CD14-positive monocyte (primary cell): ENCODE measurements around the gene UBAC1. TPM values are rescaled to one million over a fixed set of nuclear protein-coding genes. Genes with fewer than 3 reads are reported as not detected.

ENCODE experiments used
- DNase-seq, 3 donors: peaks; one replicate each; pipeline ENCODE4 v3.0.0-alpha.2; 2011 to 2022
- H2AFZ ChIP-seq: 2 replicates; pipeline ENCODE4 v1.6.0; 2012; ENCODE audit warnings: mild to moderate bottlenecking, low read depth, low read length, inconsistent platforms; ENCODE audit not compliant: insufficient read depth, poor library complexity, severe bottlenecking
- H3K27ac ChIP-seq, 2 donors: 1 replicate in 1 of 2; 2 replicates in 1 of 2; pipeline ENCODE4 v1.5.1; 2012 to 2013; ENCODE audit warnings: low read length in 2 of 2, control low read depth in 1 of 2, inconsistent platforms in 1 of 2, low read depth in 1 of 2, mild to moderate bottlenecking in 1 of 2
- H3K27me3 ChIP-seq, 2 donors: one replicate each; pipeline versions ENCODE4 v1.6.0 to v1.6.1; 2011 to 2013; ENCODE audit warnings: low read length in 2 of 2; ENCODE audit not compliant: control insufficient read depth in 2 of 2, insufficient read depth in 2 of 2
- H3K36me3 ChIP-seq, 2 donors: replicated peaks in 1 of 2; 1 replicate in 1 of 2; 2 replicates in 1 of 2; pipeline versions ENCODE4 v1.5.1 to v1.6.1; 2012 to 2013; ENCODE audit warnings: low read length in 2 of 2, control low read depth in 1 of 2, inconsistent platforms in 1 of 2, mild to moderate bottlenecking in 1 of 2; ENCODE audit not compliant: insufficient read depth in 2 of 2, control insufficient read depth in 1 of 2
- H3K4me1 ChIP-seq, 2 donors: 1 replicate in 1 of 2; 2 replicates in 1 of 2; pipeline versions ENCODE4 v1.5.1 to v1.6.1; 2012 to 2013; ENCODE audit warnings: low read length in 2 of 2, control low read depth in 1 of 2, inconsistent platforms in 1 of 2, mild to moderate bottlenecking in 1 of 2, moderate library complexity in 1 of 2; ENCODE audit not compliant: insufficient read depth in 2 of 2, control insufficient read depth in 1 of 2
- H3K4me2 ChIP-seq: replicated peaks from 2 replicates; pipeline ENCODE3; 2012; ENCODE audit warnings: low read length, moderate library complexity, mild to moderate bottlenecking; ENCODE audit not compliant: poor library complexity, severe bottlenecking; ENCODE audit errors: extremely low read depth
- H3K4me3 ChIP-seq, 3 experiments: fragments of 200-600 bp in 1 of 3; sonication (generic) in 1 of 3; replicated peaks in 1 of 3; 1 replicate in 2 of 3; 2 replicates in 1 of 3; pipeline ENCODE4 v1.5.1; 2011 to 2013; ENCODE audit warnings: low read length in 3 of 3, mild to moderate bottlenecking in 3 of 3, control low read depth in 2 of 3, low read depth in 2 of 3, inconsistent platforms in 1 of 3, moderate library complexity in 1 of 3
- H3K79me2 ChIP-seq: 2 replicates; pipeline ENCODE4 v1.6.0; 2012; ENCODE audit warnings: mild to moderate bottlenecking, control low read depth, inconsistent platforms, low read length, moderate library complexity; ENCODE audit not compliant: insufficient read depth
- H3K9ac ChIP-seq: 2 replicates; pipeline ENCODE4 v1.6.0; 2017; ENCODE audit warnings: low read length, mild to moderate bottlenecking; ENCODE audit not compliant: insufficient read depth, poor library complexity, severe bottlenecking
- H3K9me3 ChIP-seq, 2 donors: replicated peaks in 1 of 2; 1 replicate in 1 of 2; 2 replicates in 1 of 2; pipeline versions ENCODE4 v1.5.1 to v1.6.1; 2012 to 2013; ENCODE audit warnings: low read length in 2 of 2, control low read depth in 1 of 2; ENCODE audit not compliant: control insufficient read depth in 1 of 2, insufficient read depth in 1 of 2
- H4K20me1 ChIP-seq: 2 replicates; pipeline ENCODE4 v1.6.0; 2012; ENCODE audit warnings: mild to moderate bottlenecking, low read length, control low read depth, moderate library complexity; ENCODE audit not compliant: insufficient read depth
- H3K27ac Mint-ChIP-seq, 7 donors: one replicate each; pipeline ENCODE4 v1.8.0; 2020; ENCODE audit warnings: mild to moderate bottlenecking in 7 of 7, mixed read lengths in 7 of 7, moderate library complexity in 6 of 7, inconsistent platforms in 2 of 7
- H3K27me3 Mint-ChIP-seq, 3 donors: one replicate each; pipeline ENCODE4 v1.8.0; 2021 to 2022; ENCODE audit warnings: low read depth in 3 of 3, mild to moderate bottlenecking in 3 of 3, mixed read lengths in 3 of 3, moderate library complexity in 3 of 3, inconsistent platforms in 1 of 3
- H3K36me3 Mint-ChIP-seq, 2 donors: one replicate each; pipeline ENCODE4 v1.8.0; 2020; ENCODE audit warnings: mixed read lengths in 2 of 2, inconsistent platforms in 1 of 2, mild to moderate bottlenecking in 1 of 2
- H3K4me1 Mint-ChIP-seq: one replicate; pipeline ENCODE4 v1.8.0; 2020; ENCODE audit warnings: mild to moderate bottlenecking, mixed read lengths
- H3K4me3 Mint-ChIP-seq, 2 donors: one replicate each; pipeline ENCODE4 v1.8.0; 2020; ENCODE audit warnings: mild to moderate bottlenecking in 2 of 2, mixed read lengths in 2 of 2, moderate library complexity in 1 of 2
- H3K9me3 Mint-ChIP-seq, 7 donors: one replicate each; pipeline ENCODE4 v1.8.0; 2020 to 2022; ENCODE audit warnings: mixed read lengths in 7 of 7, mild to moderate bottlenecking in 6 of 7, moderate library complexity in 6 of 7, inconsistent platforms in 2 of 7
- WGBS: methylation state at CpG from one replicate; pipeline ENCODE4 v1.1.5; 2013; ENCODE audit warnings: missing lambda C conversion rate; ENCODE audit not compliant: insufficient coverage; 5-methylcytosine and 5-hydroxymethylcytosine counted together
- intact Hi-C, 2 donors: fragments of 100-400 bp; cut with micrococcal nuclease; formaldehyde crosslinking; loops; one replicate each; pipeline versions ENCODE4 v1.15.0 to v1.15.1; 2023
- polyA plus RNA-seq, 3 donors: library from polyadenylated mRNA; depleted of rRNA in 1 of 3; unstranded in 2 of 3; stranded (reverse) in 1 of 3; fragments of 300-500 nt in 2 of 3; fragments of >200 nt in 1 of 3; fragmentation: Illumina TruSeq in 2 of 3; gene quantifications; 1 replicate in 2 of 3; 2 replicates in 1 of 3; pipeline ENCODE4 v1.2.3, GENCODE V29; 2012 to 2021
- TF ChIP-seq, protein P1 (sequence below): fragments of 200-600 bp; IDR thresholded peaks from one replicate; pipeline ENCODE4 v1.8.0; 2022; ENCODE audit warnings: antibody characterized with exemption, mild to moderate bottlenecking

Gene UBAC1
- polyA plus RNA-seq, 3 donors = 35.8 to 63.1 (median 52.5) TPM

DNA sequence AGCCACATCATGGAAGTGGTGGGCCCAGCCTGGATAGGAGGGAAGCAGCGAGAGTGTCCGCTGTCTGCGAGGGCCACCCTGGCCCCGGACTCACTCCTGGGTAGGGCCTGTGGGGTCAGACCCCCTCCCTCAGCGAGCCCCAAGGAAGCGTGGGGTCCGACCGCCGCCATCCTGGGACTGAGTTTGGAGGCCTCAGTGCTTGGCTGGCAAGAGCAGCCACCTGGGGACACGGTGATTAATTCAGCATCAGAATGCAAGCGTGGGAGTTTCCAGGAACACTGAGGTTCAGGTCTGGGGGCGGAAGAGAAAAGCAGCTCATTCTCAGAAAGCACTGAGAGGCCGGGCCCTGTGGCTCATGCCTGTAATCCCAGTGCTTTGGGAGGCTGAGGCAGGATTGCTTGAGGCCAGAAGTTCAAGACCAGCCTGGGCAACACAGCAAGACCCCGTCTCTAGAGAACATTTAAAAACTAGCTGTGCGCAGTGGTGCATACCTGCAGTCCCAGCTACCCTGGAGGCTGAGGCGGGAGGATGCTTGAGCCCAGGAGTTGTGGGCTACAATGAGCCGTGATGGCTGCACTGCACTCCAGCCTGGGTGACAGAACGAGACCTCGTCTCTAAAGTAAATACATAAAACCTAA lies 35.6 kb downstream of the UBAC1 start:
- H3K4me3 Mint-ChIP-seq = no peak overlapping the region
- no peaks in the 10 kb centered on the region for H3K9me3 ChIP-seq
- peaks cover 12 to 47% of the 10 kb centered on the region in 2 donors for H3K36me3 Mint-ChIP-seq
- H3K27ac Mint-ChIP-seq = peak overlapping the region in 6 of 7 donors; percentile 61 to 86 (median 80)
- H3K9me3 Mint-ChIP-seq = peaks cover 0 to 3% (median 0%) of the 10 kb centered on the region in 7 donors
- H3K9ac ChIP-seq = no peak overlapping the region
- H3K4me2 ChIP-seq = no peak overlapping the region
- DNase-seq = no peak
- H3K4me1 ChIP-seq = peaks cover 15 to 18% of the 10 kb centered on the region in 2 donors
- intact Hi-C loops = loop anchor here in 1 of 2 donors (2.0 kb wide), 1 partner anchor 17 kb away; no protein-coding TSS in a partner anchor
- peaks cover 16% of the 10 kb centered on the region for H3K4me1 Mint-ChIP-seq
- H3K27ac ChIP-seq = peak overlapping the region in 1 of 2 donors; percentile 53
- H3K36me3 ChIP-seq = peaks cover 6 to 21% of the 10 kb centered on the region in 2 donors
- H3K79me2 ChIP-seq = no peaks in the 10 kb centered on the region
- no peaks in the 10 kb centered on the region for H3K27me3 ChIP-seq
- TF ChIP-seq, protein P1, sequence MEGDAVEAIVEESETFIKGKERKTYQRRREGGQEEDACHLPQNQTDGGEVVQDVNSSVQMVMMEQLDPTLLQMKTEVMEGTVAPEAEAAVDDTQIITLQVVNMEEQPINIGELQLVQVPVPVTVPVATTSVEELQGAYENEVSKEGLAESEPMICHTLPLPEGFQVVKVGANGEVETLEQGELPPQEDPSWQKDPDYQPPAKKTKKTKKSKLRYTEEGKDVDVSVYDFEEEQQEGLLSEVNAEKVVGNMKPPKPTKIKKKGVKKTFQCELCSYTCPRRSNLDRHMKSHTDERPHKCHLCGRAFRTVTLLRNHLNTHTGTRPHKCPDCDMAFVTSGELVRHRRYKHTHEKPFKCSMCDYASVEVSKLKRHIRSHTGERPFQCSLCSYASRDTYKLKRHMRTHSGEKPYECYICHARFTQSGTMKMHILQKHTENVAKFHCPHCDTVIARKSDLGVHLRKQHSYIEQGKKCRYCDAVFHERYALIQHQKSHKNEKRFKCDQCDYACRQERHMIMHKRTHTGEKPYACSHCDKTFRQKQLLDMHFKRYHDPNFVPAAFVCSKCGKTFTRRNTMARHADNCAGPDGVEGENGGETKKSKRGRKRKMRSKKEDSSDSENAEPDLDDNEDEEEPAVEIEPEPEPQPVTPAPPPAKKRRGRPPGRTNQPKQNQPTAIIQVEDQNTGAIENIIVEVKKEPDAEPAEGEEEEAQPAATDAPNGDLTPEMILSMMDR = no peak
- no peaks in the 10 kb centered on the region for H3K27me3 Mint-ChIP-seq
- H3K4me3 ChIP-seq = no peak overlapping the region
- no peak overlapping the region for H2AFZ ChIP-seq
- peaks cover 45% of the 10 kb centered on the region for H4K20me1 ChIP-seq
- 99% methylated on average over 17 of the region's 19 CpGs for WGBS

DNA sequence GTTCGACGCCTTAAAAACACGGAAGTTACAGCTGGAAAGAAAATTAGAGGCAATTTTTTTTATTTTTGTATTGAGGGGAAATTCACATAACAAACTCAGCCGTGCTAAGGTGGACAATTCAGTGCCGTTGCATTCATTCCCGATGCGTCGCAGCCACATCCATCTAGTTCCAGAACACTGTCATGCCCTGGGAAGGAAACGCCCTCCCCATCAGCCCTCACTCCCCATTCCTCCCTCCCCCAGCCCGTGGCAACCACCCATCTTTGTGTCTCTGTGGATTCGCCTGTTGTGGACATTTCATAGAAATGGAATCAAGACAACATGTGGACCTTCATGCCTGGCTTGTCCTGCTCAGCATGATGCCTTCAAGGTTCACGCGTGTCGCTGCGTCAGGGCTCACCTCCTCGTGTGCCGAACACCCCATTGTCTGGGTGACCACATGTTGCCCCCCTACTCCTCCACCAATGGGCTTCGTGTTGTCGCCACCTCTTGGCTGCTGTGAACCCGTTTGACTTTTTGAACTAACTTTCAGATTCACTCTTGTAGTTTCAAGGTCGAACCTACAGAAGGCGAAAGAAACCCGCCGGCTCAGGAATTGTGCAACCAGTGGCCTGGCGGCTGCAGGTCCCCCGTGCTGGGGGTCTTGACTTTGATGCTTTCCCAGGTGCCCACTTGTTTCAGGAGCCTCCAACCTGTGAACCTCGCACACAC lies 36.4 kb downstream of the UBAC1 start:
- 86% methylated on average over 20 of the region's 27 CpGs for WGBS
- Histone ChIP-seq H3K4me2 (no peak overlapping the region), H3K9me3 (no peaks in the 10 kb centered on the region), H3K9ac (no peak overlapping the region), H2AFZ (no peak overlapping the region), H3K4me3 (no peak overlapping the region), H3K36me3 (peaks cover 0 to 13% of the 10 kb centered on the region in 2 donors), H3K27ac (peak overlapping the region in 1 of 2 donors; percentile 53), H3K79me2 (no peaks in the 10 kb centered on the region), H4K20me1 (peaks cover 37% of the 10 kb centered on the region), H3K4me1 (peaks cover 15 to 18% of the 10 kb centered on the region in 2 donors), H3K27me3 (no peaks in the 10 kb centered on the region)
- Mint-ChIP-seq H3K9me3 (peaks cover 0 to 5% (median 0%) of the 10 kb centered on the region in 7 donors), H3K4me1 (peaks cover 16% of the 10 kb centered on the region), H3K4me3 (no peak overlapping the region), H3K27me3 (no peaks in the 10 kb centered on the region), H3K36me3 (peaks cover 8 to 39% of the 10 kb centered on the region in 2 donors), H3K27ac (peak overlapping the region in 3 of 7 donors; percentile 72 to 83 (median 77))
- DNase-seq = no peak
- intact Hi-C loops = loop anchor here in 1 of 2 donors (2.0 kb wide), 1 partner anchor 16 kb away; no protein-coding TSS in a partner anchor
- TF ChIP-seq, protein P1 = no peak
